Left hindlimb (tissue), 1 donor: ENCODE measurements around the gene KCMF1.
"Not testable (repeated sequence)": the region's sequence is repeated elsewhere in the genome, so short reads cannot be mapped to it uniquely, and the experiment has no call there.

Experiments used
- DNase-seq: peaks from one replicate; pipeline ENCODE4 v3.0.0-alpha.2; 2018

The KCMF1 gene

GRCh38 chr2:84970868-84971509 is at the start of gene KCMF1:
Gene KCMF1, plus strand, starts transcription at chr2:84971161. Its CDS starts 291 bp downstream, at chr2:84971452.
- DNase-seq, result peak; percentile 87

GRCh38 chr2:84923009-84923408 is 48.0 kb upstream of the KCMF1 start:
- DNase-seq, result no peak

- DNase-seq, result peak; percentile 46
These were observed 46.5 kb upstream of the KCMF1 start for GRCh38 chr2:84924173-84925106.

GRCh38 chr2:84925336-84925723 is 45.6 kb upstream of the KCMF1 start:
- DNase-seq, result no peak

GRCh38 chr2:84925724-84926376 is 45.1 kb upstream of the KCMF1 start:
- DNase-seq, result peak; percentile 91

- DNase-seq, result no peak
These were observed 43.7 kb upstream of the KCMF1 start for GRCh38 chr2:84927275-84927627.

- no peak for DNase-seq
These were observed 39.6 kb upstream of the KCMF1 start for GRCh38 chr2:84931384-84931821.

- no peak for DNase-seq
These were observed 32.6 kb upstream of the KCMF1 start for GRCh38 chr2:84938194-84938879.

- DNase-seq, result no peak
These were observed 31.4 kb upstream of the KCMF1 start for GRCh38 chr2:84939426-84940087.

GRCh38 chr2:84940088-84940470 is 30.9 kb upstream of the KCMF1 start:
- no peak for DNase-seq

GRCh38 chr2:84940831-84941412 is 30.0 kb upstream of the KCMF1 start:
- no peak for DNase-seq

GRCh38 chr2:84942166-84942565 is 28.8 kb upstream of the KCMF1 start:
- DNase-seq, result no peak

GRCh38 chr2:84942964-84943421 is 28.0 kb upstream of the KCMF1 start:
- DNase-seq, result no peak

- DNase-seq, result no peak
These were observed 26.6 kb upstream of the KCMF1 start for GRCh38 chr2:84944295-84944909.

- DNase-seq, result not testable (repeated sequence)
These were observed 25.1 kb upstream of the KCMF1 start for GRCh38 chr2:84945838-84946203.

- no peak for DNase-seq
These were observed 24.6 kb upstream of the KCMF1 start for GRCh38 chr2:84946204-84947009.

GRCh38 chr2:84947010-84947593 is 23.9 kb upstream of the KCMF1 start:
- DNase-seq, result no peak

- DNase-seq, result no peak
These were observed 17.4 kb upstream of the KCMF1 start for GRCh38 chr2:84953535-84953934.

GRCh38 chr2:84954329-84954728 is 16.6 kb upstream of the KCMF1 start:
- DNase-seq, result no peak
